Thyroid gland (tissue), 4 donors: ENCODE measurements around the gene OR10J5.

Source experiments
- CTCF ChIP-seq, 6 experiments: fragments of 200-600 bp in 3 of 6; fragments of 450-650 bp in 3 of 6; sonication (generic) in 3 of 6; IDR thresholded peaks; one replicate each; pipeline ENCODE4 v1.5.1; 2016 to 2019; ENCODE audit warnings: antibody characterized with exemption in 6 of 6, mild to moderate bottlenecking in 2 of 6, inconsistent platforms in 1 of 6, moderate library complexity in 1 of 6
- POLR2A ChIP-seq, 2 donors: fragments of 450-650 bp; IDR thresholded peaks; one replicate each; pipeline ENCODE4 v1.6.1; 2017; ENCODE audit warnings: antibody characterized with exemption in 2 of 2, mild to moderate bottlenecking in 2 of 2, moderate library complexity in 1 of 2

DNA sequence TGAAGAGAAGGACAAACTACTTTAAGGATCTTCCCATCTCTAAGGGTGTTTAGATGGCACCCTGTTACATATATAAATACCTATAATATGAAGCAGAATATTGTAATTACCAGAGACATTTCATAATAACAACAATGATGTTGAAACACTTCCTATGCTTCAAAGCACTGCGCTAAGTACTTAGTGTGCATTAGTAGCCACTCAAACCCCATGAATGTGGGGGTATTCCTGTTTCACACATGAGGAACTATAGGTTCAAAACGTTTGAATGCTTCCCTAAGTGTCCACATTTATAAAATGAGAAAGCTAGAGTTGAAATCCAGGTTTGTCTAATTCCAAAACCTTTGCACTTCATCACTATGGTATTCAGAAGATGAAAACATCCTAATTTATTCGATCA, 18.5 kb upstream of the OR10J5 start:
- TF ChIP-seq CTCF (IDR thresholded peaks at IDR 0.05) (no peak), POLR2A (IDR thresholded peaks at IDR 0.05) (no peak)
